HUES64 (cell line): ENCODE measurements around the gene FGF8.

ENCODE experiments used
- H3K27ac ChIP-seq: 2 replicates; pipeline ENCODE4 v1.7.0; 2013; ENCODE audit warnings: low read depth, low read length, inconsistent platforms
- H3K27me3 ChIP-seq: 2 replicates; pipeline ENCODE4 v1.6.1; 2013; ENCODE audit warnings: mild to moderate bottlenecking, low read length; ENCODE audit not compliant: insufficient read depth
- H3K36me3 ChIP-seq: 2 replicates; pipeline ENCODE4 v1.6.1; 2013; ENCODE audit warnings: mild to moderate bottlenecking, low read length; ENCODE audit not compliant: insufficient read depth
- H3K4me1 ChIP-seq: 2 replicates; pipeline ENCODE4 v1.6.1; 2013; ENCODE audit warnings: mild to moderate bottlenecking, low read length, moderate library complexity; ENCODE audit not compliant: insufficient read depth
- H3K4me3 ChIP-seq: 2 replicates; pipeline ENCODE4 v1.5.1; 2013; ENCODE audit warnings: mild to moderate bottlenecking, low read length, moderate library complexity
- H3K9ac ChIP-seq: 2 replicates; pipeline ENCODE4 v1.6.1; 2013; ENCODE audit warnings: mild to moderate bottlenecking, low read depth, low read length
- H3K9me3 ChIP-seq: 2 replicates; pipeline ENCODE4 v1.6.1; 2013; ENCODE audit warnings: low read depth, low read length; ENCODE audit not compliant: insufficient read depth
- WGBS: fragments of 150-250, 120-280 bp; methylation state at CpG from one replicate; pipeline ENCODE4 v1.1.7; 2013; ENCODE audit warnings: missing lambda C conversion rate; 5-methylcytosine and 5-hydroxymethylcytosine counted together

FGF8 gene

DNA sequence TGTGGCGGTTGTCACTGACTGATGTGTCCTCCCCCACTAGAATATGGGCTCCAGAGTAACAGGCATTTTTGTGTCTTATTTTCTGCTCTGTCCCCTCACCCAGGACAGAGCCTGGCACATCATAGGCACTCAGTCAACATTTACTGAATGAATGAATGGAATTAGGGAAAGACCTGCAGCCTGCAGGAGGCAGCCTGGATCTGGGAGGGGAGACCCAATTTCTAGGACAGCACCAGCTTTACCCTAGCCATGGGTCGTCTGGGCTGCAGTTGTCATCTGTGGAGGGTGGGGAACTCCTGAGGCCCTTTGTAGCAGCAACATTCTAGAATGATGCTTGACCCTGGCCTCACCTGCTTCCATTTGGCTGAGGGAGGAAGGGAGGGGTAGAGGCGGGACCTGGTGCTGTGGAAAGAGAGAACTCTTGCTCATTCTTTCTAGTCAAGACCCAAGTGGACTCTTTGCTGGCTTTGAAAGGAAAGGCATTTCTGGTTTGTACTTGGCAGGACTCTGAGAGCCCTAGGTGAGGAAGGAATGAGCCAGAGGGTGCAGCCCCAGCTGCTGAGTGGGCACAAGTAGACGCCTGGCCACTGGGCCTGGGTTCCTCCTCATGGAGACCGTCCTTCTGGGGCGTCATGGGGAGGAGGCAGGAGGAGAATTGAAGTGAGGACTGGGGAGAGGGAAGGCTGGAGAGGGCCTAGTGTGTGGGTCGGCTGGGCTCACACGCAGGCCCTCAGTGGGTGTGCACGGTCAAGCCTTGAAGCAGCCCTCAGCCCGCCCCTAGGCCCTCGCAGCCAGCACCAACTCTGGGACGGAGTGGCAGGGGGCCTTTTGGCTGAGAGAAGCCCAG, 8.9 kb downstream of the FGF8 start:
- WGBS: 87% methylated on average over 12 of the region's 12 CpGs
- no peak overlapping the region for H3K27ac ChIP-seq

DNA sequence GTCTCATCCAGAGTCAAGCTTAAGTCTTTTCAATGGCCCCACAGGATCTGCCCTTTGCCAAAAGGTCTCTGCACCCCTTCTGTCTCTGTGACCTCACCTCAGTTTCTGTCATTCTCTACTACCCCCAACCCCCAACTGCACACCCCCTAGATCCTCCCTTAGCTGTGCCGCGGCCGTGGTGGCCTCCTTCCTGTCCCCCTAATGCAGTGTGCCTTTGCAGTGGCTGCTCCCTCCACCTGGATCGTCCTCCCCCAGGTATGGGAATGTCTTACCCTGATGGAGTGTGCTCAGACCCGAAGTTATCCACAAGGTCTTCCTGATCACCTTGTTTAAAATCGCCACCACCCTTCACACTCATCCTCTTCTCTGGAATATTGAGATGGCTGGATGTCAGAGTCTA, 9.6 kb downstream of the FGF8 start:
- WGBS: 92% methylated on average over 4 of the region's 6 CpGs
- Histone ChIP-seq H3K27me3 (peaks cover 11% of the 10 kb centered on the region), H3K9ac (no peak overlapping the region), H3K9me3 (no peaks in the 10 kb centered on the region), H3K4me3 (no peak overlapping the region), H3K36me3 (no peaks in the 10 kb centered on the region), H3K4me1 (no peaks in the 10 kb centered on the region; the same call in 1 of the 2 replicates), H3K27ac (no peak overlapping the region)

More for the DNA sequence above, 8.9 kb downstream of the FGF8 start:
- Histone ChIP-seq H3K36me3 (no peaks in the 10 kb centered on the region), H3K4me3 (no peak overlapping the region), H3K9ac (no peak overlapping the region), H3K9me3 (no peaks in the 10 kb centered on the region), H3K4me1 (peaks cover 6% of the 10 kb centered on the region; the same call in 1 of the 2 replicates), H3K27me3 (peaks cover 17% of the 10 kb centered on the region)

DNA sequence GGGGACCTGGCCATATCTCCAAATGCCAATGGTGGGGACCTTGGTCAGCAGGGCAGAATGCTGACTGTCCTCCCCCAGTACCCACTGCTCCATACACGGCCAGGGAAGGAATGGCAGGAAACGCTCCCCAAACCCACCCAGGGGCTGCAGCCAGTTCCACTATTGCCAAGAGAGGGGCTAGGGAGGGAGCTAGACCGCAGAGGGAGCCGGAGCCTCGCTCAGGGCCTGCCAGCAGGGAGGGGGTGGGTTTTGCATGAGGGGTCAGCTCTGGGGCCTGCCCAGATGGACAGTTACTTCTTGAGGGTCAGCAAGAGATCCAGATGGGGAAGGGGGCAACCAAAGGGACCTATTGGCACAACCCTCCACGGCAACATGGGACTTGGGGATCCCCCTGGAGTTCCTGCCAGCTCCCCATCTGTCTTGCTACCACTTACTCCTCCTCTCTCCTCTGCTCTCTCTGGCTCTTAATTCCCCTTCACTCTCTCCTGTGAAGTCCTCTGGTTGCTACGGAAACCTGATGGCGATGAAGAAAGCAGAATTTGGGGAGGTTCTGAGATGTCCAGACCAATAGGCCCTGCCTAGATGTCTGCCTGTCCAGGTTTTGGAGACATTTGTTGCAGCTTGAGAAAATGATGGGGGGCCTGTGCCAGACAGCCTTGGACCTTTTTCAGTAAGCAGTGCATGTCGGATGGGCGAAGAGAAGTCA, 12.6 kb downstream of the FGF8 start:
- H3K27ac ChIP-seq: no peak overlapping the region
- no peak overlapping the region for H3K4me3 ChIP-seq
- H3K9me3 ChIP-seq: no peaks in the 10 kb centered on the region
- peaks cover 10% of the 10 kb centered on the region for H3K4me1 ChIP-seq
- H3K36me3 ChIP-seq: no peaks in the 10 kb centered on the region
- 95% methylated on average over 10 of the region's 10 CpGs for WGBS
- H3K9ac ChIP-seq: no peak overlapping the region
- peaks cover 13% of the 10 kb centered on the region for H3K27me3 ChIP-seq

DNA sequence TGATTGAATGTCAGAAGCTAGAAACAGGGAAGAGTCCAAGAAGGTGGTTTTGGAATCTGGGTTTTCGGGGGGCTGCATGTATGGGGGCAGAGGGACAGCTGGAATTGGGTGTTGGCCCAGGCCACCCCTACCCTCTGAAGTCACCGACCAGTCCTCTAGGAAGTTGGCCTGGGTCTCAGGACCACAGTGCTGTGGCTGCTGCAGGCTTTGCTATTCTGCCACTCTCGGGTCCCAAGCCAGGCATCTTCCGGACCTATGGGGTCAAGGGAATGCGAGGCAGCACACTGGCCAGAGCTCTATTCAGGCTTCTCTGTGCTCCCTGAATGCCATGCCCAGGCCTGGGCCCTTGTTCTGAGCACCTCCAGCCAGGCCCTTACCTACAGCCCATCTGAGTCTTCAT, 13.2 kb downstream of the FGF8 start:
- Histone ChIP-seq H3K27ac (no peak overlapping the region), H3K9ac (no peak overlapping the region), H3K27me3 (peaks cover 13% of the 10 kb centered on the region), H3K36me3 (no peaks in the 10 kb centered on the region), H3K9me3 (no peaks in the 10 kb centered on the region), H3K4me3 (no peak overlapping the region), H3K4me1 (peaks cover 10% of the 10 kb centered on the region)
- WGBS: 95% methylated on average over 5 of the region's 5 CpGs

DNA sequence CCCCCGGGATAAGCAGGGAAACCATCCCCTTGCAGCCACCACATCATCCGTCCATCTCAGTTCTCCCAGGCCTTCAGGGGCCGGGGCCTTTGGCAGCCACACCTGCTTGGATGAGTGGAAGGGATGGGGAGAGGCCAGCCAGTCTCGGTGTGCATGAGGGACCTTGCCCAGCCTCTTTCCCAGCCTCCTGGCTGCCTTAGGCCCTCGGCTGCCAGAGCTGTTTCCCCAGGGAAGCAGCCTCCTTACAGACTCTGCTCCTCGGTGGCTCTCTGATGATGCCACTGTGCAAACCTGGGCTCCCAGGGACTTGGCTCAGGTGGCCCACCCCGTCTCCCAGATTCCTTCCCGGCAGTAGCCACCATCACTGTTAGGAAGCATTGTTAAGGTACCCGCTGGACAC, 14.7 kb downstream of the FGF8 start:
- WGBS: 92% methylated on average over 8 of the region's 9 CpGs
- H3K9me3 ChIP-seq: no peaks in the 10 kb centered on the region
- H3K4me1 ChIP-seq: peaks cover 10% of the 10 kb centered on the region
- H3K27me3 ChIP-seq: peaks cover 13% of the 10 kb centered on the region
- H3K9ac ChIP-seq: no peak overlapping the region
- H3K27ac ChIP-seq: no peak overlapping the region
- H3K4me3 ChIP-seq: no peak overlapping the region
- H3K36me3 ChIP-seq: no peaks in the 10 kb centered on the region

DNA sequence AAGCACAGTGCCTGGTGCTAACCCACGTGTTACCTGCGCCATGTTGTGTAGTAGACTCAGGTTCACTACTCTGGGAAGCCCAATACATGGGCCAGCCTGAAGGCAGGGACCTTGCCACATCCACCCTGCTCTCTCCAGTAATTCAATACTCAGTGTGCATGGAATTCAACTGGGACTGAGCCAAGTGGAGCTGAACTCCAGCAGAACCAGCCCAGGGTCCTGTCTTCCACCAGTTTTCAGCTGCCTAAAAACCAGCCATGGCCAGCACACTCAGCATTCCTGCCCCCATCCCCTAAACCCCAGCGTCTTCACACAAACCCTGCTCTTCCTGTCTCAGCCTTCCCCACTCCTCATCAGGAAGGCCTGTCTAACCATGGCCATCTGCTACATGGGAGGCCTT, 15.4 kb downstream of the FGF8 start:
- 88% methylated on average over 3 of the region's 3 CpGs for WGBS

DNA sequence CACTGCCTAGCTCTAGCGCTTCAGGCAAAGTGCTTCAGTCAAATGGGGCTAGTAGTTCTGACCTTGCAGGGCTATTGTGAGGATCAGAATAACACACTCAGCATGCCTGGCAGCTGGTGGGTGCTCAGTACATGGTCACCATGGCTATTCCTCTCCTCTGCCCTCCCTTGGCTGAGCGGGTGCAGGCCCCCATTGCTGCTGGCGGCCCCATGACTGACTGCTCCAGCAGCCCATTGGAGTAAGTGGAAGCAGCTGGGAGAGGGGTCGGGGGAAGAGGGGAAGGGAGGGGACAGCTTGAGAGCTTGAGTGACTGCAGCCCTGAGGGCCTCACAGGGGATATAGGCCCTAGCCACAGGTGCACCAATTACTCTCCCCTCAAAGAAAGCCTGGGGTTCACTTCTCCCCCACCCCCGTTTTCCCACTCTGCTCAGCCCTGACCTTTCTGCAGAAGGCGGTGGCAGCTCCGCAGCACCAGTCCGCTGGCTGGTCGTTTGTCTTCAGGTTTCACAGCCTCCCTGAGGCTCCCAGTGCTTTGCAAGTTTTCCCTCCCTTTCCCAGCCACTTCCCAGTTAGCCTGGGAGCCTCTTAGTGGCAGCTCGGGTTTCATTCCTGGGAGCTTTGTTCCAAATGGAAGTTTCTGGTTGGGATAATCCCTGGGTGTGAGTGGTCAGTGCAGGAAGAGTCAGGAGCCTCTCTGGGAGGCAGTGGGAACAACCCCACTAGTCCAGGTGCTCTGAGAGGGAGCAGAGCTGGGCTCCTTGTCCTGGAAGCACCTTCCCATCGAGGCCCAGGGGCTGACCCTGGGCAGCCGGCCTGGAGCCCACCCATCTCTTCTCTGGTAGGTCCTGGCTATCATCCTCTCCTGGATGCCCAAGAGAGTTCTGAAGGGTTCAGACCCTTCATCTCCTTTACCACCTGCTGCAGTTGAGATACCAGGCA, 16.3 kb downstream of the FGF8 start:
- no peaks in the 10 kb centered on the region for H3K9me3 ChIP-seq
- 51% methylated on average over 12 of the region's 12 CpGs for WGBS
- H3K4me1 ChIP-seq: peaks cover 10% of the 10 kb centered on the region
- no peak overlapping the region for H3K9ac ChIP-seq
- no peaks in the 10 kb centered on the region for H3K36me3 ChIP-seq
- no peak overlapping the region for H3K27ac ChIP-seq
- no peak overlapping the region for H3K4me3 ChIP-seq
- H3K27me3 ChIP-seq: peaks cover 7% of the 10 kb centered on the region

More for the DNA sequence above, 15.4 kb downstream of the FGF8 start:
- H3K27ac ChIP-seq: no peak overlapping the region
- peaks cover 13% of the 10 kb centered on the region for H3K27me3 ChIP-seq
- no peak overlapping the region for H3K9ac ChIP-seq
- no peak overlapping the region for H3K4me3 ChIP-seq
- H3K36me3 ChIP-seq: no peaks in the 10 kb centered on the region
- H3K9me3 ChIP-seq: no peaks in the 10 kb centered on the region
- H3K4me1 ChIP-seq: peaks cover 10% of the 10 kb centered on the region

DNA sequence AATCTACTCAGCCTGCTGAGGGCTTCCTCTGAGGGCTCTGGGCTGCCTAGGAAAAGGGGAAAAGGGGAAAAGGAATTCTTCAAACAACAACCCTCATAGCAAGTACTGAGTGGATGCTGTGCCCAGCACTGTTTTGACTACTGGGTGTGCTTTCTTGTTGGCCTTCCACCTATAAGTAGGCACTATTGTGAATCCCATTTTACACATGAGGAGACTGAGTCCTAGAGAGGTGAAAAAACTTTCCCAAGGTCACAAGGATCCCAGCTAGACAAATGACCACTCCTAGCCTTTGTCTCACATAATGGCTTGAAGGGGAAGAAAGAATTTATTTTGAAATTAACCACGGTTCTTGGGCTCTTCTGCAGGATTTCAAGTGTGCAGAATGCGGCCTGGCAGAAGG, 17.1 kb downstream of the FGF8 start:
- H3K9me3 ChIP-seq: no peaks in the 10 kb centered on the region
- 91% methylated on average over 2 of the region's 2 CpGs for WGBS
- no peak overlapping the region for H3K27ac ChIP-seq
- no peak overlapping the region for H3K9ac ChIP-seq
- no peak overlapping the region for H3K4me3 ChIP-seq
- no peaks in the 10 kb centered on the region for H3K36me3 ChIP-seq
- peaks cover 7% of the 10 kb centered on the region for H3K27me3 ChIP-seq
- peaks cover 10% of the 10 kb centered on the region for H3K4me1 ChIP-seq

DNA sequence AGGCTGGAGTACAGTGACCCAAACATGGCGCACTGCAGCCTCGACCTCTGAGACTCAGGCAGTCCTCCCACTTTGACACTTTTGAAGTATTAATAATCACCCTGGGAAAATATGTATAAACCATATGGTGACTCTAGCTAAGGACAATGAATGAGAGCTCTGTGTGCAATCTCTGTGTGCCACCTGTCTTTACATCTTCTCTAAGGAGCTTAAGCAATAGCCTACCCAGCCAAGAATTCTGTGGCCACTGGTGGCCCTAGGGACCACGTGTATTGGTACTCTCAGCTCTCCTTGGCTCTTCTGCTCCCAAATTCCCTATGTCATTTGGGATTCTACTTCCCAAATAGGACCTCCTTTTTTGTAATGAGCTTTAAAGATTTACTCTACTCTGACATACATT, 23.7 kb downstream of the FGF8 start:
- Histone ChIP-seq H3K9me3 (no peaks in the 10 kb centered on the region), H3K4me3 (no peak overlapping the region), H3K36me3 (no peaks in the 10 kb centered on the region), H3K27ac (no peak overlapping the region), H3K27me3 (no peaks in the 10 kb centered on the region), H3K4me1 (peaks cover 5% of the 10 kb centered on the region), H3K9ac (no peak overlapping the region)
- WGBS: 92% methylated on average over 3 of the region's 3 CpGs

DNA sequence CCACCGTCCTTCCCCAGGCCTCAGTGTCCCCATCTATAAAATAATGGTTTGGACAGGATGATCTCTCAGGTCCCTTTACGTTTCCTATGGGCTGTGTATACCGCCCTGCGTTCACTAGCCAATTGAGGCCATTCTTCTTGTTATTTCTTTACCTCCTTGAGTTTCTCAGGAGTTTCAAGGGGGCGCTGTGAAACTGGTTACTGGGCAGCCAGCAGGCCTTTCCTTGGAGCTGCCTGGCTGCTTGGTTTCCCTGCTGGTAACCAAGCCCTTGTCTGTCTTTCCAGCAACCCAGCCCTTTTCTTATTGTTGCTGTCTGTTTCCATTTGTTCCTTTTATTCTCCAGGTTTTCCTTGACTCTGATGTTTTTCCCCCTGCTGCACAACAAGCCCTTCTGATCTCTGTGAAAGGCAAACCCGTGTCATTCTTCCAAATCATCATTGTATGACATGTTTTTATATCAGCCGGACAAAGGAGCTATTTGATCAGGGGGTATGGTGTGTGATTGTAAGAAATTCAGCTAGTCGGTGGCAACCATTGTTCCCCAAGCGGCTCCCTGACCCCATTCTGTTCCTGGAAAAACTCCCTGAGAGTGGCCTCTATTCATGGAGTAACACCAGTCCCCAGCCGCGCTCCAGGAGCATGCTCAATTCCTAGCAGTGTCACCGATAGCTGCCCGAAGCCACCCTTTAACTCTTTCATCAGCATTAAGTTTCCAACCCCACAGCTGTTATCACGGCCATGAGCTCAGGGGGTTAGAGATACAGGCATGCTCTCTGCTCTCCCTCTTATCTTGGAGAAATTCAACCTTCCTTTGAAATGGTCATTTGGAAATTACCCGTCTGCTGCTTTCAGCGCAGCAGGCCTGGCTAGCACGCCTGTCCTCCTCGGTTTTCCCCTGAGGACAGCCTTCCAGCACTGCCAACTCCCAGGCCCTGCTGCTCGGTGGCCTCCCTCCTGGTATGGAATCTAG, 26.6 kb downstream of the FGF8 start:
- Histone ChIP-seq H3K9me3 (no peaks in the 10 kb centered on the region), H3K4me3 (no peak overlapping the region), H3K27me3 (no peaks in the 10 kb centered on the region), H3K36me3 (no peaks in the 10 kb centered on the region), H3K4me1 (peaks cover 5% of the 10 kb centered on the region), H3K27ac (no peak overlapping the region), H3K9ac (no peak overlapping the region)
- 46% methylated on average over 19 of the region's 19 CpGs for WGBS
